HG03521 (cell line): ENCODE measurements around the gene UTRN.

ENCODE experiments used
- ATAC-seq: cut with Tn5 transposase; IDR thresholded peaks from one replicate; pipeline ENCODE4 v1.9.1; 2021; ENCODE audit warnings: mild to moderate bottlenecking, moderate library complexity; ENCODE audit not compliant: unreplicated experiment

Gene UTRN

DNA sequence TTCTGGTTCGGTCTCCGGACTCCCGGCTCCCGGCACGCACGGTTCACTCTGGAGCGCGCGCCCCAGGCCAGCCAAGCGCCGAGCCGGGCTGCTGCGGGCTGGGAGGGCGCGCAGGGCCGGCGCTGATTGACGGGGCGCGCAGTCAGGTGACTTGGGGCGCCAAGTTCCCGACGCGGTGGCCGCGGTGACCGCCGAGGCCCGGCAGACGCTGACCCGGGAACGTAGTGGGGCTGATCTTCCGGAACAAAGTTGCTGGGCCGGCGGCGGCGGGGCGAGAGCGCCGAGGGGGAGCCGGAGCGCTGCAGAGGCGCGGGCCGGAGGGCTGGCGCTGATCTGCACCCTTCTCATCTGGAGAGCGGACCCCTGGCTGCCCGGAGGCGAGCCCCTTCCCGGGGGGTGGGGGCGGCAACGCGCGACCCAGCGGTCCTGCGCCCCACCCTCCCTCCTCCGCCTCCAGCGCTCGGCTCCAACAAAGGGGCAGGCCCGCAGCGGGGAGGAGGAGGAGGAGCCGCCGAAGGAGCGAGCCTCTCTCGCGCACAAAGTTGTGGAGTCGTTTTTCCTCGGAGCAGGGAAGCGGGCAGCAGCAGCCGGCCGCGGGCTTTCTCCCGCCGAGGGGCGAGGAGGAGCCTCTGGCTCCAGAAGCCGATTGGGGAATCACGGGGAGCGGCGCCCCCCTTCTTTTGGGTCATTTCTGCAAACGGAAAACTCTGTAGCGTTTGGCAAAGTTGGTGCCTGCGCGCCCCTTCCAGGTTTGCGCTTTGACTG, at the start of gene UTRN:
UTRN (plus strand) TSS at position 553 of the 765 bp plus-strand sequence. CDS start 6,494 bp downstream, outside the sequence.
- peak; percentile 51 for ATAC-seq

DNA sequence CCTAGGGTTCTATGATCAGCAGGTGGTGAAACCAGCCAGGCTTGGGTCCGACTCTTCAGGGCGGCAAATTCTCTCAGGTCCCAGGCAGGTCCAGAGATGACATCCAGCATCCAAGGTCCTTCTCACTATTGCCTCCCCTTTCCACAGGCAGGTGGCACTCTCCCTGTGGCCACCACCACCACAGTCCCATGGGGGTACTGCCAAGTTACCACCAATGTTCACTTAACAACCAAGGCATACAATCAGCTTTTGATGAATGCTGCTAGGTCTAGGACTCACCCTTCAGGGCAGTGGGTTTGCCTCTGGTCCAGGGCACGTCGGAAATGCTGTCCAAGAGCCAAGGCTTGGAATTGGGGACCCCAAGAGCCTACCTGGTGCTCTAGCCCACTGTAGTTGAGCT, 40.4 kb upstream of the UTRN start:
- no peak for ATAC-seq

DNA sequence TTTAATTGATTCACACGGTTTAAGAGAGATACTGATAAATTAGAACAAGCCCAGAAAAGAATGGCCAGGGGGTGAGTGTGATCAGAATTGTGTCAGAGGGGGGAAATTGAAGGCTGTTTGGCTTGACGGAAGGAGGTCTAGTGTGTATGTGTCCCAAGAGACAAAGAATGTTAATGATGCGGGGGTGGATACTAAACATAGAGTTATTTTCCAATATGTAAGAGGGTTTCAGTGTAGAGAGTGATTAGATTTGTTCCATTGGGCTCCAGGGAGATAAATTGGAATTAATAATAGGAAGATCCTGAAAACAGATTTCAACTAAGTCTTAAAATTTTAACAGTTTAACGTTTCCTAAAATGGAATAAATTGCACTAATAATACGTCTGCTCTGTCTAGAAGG, 38.1 kb upstream of the UTRN start:
- ATAC-seq = no peak

DNA sequence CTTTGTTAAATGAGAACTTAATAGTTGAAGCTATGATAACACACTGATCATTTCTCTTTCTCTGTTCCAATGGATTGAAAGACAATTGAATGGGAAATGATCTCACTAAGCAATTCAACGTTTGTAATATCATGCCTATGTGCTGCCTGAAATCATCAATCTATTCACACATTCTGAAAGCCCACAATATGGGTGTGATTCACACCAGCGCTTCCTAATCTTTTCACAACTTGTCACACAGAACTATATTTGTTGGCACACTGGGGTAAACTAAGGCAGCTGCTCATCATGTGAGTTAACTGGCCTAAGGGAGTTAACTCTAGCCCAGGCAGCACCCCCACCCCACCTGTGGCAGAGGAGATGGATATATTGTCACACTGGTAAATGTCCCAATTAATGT, 37.1 kb upstream of the UTRN start:
- ATAC-seq = peak; percentile 11

DNA sequence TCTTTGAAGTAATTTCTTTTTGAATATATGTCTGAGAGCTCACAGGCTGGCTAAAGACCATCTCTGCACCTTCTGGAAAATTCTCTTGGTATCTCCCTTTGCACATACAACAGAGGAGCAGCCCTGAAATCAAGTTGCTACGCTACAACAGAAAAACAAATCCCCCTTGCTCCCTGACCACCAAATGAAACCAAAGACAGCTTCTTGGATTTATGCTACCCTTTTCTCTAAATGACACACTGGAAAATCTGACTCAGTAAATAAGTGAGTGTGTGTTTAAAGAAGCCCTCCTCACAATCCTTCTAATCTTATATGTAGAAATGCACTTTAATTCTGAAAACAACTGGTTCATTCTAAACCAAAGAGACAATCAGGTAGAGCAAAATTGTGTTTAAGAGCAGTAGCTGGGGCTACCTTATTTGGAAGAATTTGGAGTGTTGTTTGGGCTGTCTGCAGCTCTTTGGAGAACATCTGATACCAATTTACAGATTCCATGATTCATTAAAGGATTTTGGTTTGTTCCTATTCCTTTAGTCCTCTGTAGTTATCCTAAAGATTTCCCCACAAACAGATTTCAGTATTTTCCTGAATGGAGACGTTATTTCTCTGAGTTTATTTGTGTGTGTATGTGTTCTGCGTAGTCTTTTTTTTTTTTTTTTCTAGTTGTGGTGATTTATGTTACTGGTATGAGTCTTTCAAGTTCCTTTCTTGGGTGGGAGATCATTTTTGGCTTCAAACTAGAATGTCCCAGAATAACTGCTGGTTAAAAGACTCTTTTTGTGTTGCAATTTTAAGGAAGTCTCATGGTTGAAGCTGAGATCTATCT, 36.4 kb upstream of the UTRN start:
- peak; percentile 46 for ATAC-seq

DNA sequence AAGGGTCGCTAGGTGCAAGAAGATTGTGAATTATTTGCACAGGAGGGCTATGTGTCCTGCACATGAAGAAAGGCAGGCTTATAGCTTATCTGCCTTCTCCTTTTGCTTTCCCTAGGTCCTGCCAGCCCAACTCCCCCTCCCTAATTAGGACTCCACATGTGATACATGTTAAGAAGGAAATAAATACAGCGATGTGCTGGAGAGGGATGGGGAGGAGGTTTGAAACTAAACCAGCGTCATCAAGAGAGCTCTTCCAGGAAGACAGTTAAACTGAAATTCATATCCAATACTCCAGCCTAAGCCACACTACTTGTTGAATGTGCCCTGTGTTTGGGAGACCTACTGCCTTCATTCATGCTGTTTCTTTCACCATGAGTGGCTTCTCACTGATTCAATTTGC, 34.9 kb upstream of the UTRN start:
- ATAC-seq = no peak

DNA sequence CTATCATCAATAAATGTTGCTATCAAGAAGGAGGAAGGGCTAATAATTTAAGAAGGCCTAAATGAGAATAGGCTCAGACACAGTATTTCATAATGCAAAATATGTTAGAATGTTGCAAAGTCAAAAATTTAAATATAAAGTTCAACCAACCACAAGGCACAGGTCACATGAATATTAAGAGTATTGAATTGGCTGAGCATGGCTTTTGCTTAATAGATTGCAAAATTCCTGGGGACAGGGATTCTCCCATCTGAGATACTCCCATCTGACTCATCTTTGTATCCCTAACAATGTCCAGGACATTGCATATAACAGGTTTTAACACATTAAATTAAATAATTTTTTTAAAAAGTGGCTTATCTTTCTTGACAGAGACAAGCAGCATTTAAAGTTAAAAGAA, 32.9 kb upstream of the UTRN start:
- ATAC-seq = no peak

DNA sequence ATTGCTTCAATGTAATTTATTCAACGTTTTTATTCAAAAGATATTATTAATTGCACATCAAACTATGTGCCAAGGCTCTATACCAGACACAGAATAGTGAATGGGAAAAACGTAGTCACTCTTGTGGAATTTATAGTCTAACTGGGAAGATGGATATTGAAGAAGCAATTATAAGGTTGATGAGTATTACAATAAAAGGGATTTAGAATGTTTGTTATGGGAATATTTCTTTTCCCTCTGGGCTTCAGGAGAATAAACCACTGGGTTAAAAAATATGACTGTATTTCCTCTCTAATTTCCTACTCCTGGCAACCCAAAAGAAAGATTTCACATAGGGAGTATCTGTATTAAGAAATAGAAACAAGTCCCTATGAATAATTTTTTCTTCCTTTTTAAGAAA, 25.1 kb upstream of the UTRN start:
- ATAC-seq = no peak

DNA sequence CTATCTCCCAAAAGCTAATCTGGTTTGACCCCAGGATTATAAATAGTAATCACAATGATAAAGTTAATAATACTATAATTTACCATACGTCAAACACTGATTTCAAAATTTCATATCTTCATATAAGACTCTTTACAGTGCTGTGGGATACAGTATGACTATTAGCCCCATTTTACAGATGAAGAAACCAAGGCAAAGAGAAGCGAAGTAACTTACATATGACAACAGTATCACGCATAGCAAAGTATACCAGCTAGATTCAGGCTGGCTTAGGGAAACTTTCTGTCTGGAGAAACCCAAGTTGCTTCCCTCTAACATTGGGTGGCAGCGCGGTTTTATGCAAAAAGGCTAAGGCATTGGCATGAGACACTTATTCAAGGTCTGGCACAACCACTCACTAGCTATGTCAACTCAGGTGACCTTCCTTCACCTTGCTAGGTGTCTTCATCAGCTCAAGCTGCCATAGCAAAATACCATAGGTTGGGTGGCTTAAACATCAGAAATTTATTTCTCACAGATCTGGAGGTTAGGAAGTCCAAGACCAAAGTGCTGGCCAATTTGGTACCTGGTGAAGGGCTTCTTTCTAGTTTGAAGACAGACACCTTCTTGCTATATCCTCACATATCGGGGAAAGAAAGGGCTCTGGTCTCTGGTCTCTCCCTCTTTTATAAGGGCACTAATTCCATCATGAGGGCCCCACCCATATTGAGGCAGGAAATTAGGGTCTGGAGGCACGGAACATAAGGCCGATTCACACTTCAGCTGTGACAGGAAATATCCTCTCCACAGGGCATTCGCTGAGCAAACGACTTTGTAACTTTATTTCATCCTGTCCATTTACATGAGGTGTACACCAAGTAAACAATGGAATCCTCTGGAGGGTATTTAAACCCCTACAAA, 22.4 kb upstream of the UTRN start:
- no peak for ATAC-seq

DNA sequence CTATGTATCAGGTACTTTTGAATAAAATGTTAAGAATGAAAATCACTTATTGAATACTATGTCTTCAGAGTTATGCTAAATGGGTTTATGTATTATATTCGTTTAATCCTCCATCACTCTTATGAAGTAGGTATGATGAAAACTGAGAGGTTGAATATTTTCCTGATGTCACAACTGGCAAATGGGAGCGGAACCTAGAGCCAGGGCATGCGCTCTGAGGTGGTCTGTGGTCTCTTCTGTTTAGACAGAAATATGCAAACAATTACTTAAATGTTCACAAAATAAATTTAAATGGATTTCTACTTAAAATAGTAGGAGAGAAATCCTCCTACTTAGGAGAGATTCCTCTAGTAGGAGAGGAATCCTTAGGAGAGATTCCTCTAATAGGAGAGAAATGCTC, 21.3 kb upstream of the UTRN start:
- no peak for ATAC-seq

DNA sequence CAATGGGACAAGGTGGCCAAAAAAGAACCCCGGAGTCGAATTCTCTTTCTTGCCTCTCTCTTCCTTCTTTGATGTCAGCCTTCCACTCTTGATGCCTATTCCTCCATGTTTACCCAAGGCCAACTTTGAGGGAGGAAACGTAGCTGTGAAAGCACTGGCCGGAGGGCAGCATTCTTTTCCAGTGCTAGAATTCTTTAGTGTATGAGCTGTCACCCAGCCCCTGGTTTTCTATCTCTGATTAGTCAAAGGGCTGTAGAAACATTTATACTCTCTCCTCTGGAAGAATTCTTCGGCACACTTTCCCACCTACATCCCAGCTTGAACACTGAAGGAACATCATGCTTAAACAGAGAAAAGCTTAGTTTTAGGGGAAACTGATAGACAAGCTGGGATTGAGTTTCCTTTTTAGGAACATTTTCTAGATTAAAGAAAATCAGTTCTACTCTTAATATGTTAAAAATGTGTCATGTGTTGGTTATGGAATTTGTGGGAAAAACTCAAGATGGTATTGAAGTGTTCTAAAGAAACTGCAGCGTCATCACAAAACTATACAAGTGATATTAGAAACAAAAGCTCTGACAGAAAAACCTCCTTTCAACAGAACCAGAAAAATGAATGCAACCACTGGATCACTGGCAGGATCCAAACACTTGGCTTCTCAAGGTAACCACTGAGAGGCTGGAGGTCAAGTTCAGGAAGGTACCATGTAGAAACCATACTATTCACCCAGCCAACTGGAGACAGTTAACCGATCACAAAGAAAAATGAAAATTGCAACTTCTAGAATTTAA, 20.7 kb upstream of the UTRN start:
- ATAC-seq = no peak

DNA sequence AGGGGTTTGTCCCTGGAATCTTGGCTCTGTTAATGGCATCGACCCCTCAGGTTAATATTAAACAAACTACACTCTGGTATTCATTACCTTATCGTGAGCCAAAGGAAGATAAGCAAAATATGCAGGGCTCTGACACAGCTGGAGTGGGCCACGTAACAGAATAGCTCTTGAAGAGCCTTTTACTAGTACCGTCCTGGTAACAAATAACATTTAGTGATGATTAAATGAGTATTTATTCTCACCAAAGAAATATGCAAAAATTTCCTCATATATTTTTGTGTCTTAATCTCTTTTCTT, 20.1 kb upstream of the UTRN start:
- ATAC-seq = peak; percentile 27

DNA sequence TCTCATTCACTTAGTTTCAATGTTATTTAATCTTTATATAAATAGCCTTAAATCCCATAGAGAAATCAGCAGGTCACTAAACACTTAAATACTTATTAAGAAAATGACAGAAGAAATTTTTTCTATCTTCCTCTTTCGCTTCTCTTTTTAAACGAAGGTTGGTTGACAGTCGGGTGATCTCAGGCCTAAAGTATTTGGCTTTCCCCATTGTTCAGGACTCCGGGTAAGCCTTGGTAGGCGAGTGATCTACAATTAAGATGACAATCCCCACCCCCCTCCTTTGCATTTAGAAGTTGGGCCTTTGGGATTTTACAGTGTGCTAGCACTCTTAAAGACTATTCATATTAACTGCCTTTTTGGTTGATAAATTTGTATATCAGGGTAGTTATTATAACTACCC, 19.7 kb upstream of the UTRN start:
- ATAC-seq = peak; percentile 68

DNA sequence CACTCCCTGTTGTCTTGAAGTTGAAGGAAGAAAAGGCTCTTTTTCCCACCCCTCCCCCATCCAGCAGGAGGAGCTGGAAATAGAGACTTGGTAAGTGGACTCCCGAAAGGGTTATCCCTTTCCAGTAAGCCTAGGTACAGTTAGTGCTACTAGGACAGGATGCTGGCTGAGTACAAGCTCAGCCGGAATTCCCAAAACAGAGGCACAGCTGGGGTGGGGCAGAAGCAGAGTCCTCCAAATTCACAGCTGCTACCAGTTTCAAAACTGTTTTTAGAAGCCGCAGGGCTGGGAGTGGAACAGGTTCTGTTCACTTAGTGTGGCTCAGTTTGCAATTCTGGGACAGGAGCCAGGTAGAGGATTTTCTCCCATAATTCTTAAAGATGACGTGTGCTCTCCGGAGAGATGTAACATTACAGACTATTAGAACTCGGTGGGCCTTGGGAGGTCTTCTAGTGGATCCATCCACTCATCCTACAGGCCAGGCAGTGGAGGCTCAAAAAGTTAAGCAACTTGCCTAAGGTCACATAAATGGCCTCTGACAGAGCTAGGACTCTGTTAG, 19.0 kb upstream of the UTRN start:
- no peak for ATAC-seq

DNA sequence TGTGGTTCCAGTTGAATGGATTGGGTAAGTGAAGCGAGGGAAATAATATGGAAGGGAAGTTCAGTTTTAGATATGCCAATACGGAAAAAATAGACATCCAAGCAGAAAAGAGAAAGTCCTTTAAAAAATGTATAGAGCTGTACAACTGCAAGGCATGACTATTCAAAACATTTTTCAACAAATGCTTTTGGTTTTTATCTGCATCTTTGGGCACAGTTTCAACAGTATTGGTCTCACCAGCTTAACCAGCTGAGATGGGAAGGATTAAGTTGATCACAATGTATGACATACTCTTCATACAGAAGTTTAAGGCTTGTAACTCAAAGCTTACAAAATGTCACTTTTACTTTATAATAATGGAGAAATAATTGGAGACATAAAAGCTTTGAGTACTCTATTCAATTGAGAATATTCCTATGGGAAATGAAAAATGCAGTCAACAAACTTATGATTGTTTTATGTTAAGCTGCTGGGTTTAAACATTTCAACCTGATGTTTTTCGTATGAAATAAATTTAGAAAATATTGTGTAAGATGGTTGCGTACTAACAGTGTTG, 16.3 kb upstream of the UTRN start:
- no peak for ATAC-seq

DNA sequence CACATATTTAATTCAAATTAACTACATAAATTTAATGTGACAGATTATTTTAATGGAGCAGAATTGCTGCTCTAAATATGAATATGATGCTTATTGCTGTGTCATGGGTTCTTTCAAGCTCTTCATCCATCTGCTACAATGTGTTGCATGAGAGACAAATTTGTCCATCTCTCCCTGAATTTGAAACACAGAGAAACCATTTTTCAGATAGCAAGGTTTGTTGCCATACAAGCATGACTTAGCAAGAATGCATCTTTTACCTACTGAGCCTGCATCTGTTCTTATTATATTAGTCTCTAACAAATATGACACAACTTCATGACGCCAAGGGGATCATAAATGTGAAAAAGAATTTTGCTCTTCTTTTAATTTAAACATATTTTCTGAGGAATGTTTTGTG, 8.0 kb upstream of the UTRN start:
- no peak for ATAC-seq

DNA sequence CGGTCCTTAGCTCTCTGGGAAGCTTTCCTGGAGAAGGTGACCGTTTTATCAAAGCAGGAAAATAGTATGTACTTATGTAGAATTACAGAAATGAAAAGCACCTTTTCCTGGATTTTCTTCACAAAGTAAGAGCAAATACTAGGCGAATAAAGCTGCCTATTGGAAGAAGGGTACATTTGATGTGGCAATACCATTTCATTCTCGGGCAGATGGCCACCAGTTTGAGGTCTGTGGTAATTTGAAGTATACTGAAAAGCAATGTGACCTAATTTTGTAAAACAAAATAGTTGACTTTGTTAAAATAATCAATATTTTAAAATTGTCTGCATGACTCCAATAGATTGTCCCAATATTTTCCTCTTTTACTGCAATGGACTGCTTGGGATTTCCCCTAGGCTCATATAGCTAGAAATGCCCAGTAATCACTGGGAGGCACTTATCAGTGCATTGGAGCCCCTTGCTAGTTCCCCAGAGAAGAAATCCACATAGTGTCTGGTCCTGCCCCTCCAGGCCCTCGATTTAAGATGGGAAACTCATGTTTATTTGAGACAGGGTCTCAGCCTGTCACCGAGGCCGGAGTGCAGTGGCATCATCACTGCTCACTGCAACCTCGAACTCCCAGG, 7.4 kb upstream of the UTRN start:
- no peak for ATAC-seq

DNA sequence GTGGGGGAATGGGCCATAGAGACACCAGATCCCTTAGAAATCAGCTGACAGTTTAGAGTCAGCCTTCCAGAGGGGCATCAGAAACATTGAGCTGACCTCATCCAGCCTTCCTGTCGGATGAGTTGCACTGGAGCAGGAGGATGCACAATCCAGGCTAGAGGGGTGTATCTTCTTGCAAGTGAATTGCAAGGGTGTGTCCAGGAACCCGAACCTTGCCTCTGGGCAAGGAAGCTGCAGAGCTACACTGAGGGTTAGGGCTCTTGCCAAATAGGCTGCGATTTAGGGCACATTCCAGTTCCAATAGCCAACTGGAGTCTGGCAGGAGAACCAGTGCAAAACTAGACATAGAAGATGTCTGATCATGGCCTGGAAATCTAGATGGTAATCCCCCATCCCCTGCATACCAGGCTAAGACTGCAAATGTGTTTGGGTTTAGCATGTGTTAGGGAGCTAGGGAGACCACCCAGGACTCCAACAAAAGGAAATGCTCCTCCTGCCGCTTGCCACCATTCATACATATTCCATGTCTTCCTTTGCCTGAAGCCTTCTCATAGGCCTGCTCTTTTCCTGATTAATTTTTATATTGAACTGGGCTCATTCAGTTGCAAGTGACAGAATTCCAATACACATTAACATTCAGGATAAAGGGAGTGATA, 6.3 kb upstream of the UTRN start:
- no peak for ATAC-seq

DNA sequence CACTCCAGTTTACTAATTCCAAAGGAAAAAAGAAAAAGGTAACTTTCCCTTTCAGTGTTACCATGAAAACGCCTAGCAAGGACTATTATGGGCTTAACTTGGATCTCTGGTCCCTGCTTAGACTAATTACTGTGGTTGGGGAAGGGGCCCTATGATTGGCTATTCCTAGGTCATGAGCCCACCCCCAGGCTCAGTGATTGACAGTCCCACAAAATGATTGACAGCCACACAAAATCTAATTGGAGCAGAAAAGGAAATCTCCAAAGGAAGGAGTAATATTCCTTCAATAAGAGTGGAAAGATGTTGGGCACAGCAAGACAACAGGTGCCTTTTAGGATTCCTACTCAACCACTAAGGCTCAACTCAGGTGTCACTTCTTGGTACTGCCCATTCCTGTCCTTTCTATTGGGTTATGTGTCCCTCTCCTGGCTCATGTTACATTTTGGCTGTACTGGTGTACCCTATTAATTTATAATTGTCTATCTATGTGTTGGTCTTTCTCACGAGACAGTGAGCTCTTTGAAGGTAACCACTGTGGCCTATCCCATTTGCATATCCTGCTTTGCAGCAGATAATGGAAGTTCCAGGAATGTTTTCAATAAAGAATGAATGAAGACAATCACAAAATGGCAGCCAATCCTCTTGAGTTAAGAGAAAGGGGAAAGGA, 5.5 kb upstream of the UTRN start:
- no peak for ATAC-seq
